ENCODE data around the gene PRR29. TPM values are rescaled to one million over a fixed set of nuclear protein-coding genes. Genes with fewer than 3 reads are reported as not detected.

Gene PRR29
- total RNA-seq, 4 donors from 2014 or later = 1.7 to 5.6 (median 4.2) TPM

GRCh38 chr17:63987221-63988126, 10.7 kb upstream of the PRR29 start:
- TF ChIP-seq POLR2A (IDR thresholded peaks at IDR 0.05) = no peak
- TF ChIP-seq CTCF (IDR thresholded peaks at IDR 0.05) = no peak
- intact Hi-C loops (cut with DNase I) = no loop called here

GRCh38 chr17:63988127-63988478, 10.0 kb upstream of the PRR29 start:
- Histone ChIP-seq H3K36me3 (no peaks in the 10 kb centered on the region), H3K27me3 (no peaks in the 10 kb centered on the region), H3K9me3 (no peaks in the 10 kb centered on the region), H3K27ac (peak overlapping the region; percentile 94 to 96 (median 95)), H3K4me3 (replicated peaks in 1 of 3) (no peak overlapping the region), H3K4me1 (peaks cover 57 to 77% of the 10 kb centered on the region in 2 donors)
- no peak for DNase-seq
- intact Hi-C loops (cut with DNase I) = no loop called here
- TF ChIP-seq POLR2A (IDR thresholded peaks at IDR 0.05) (no peak), CTCF (IDR thresholded peaks at IDR 0.05) (no peak)
- WGBS, 2 donors = 71 to 80% methylated on average over 1 of the region's 5 CpGs

More at GRCh38 chr17:63987221-63988126, 10.7 kb upstream of the PRR29 start:
- 32 to 44% methylated on average over 12 to 16 of the region's 18 CpGs for WGBS, 2 donors
- Histone ChIP-seq H3K27me3 (no peaks in the 10 kb centered on the region), H3K9me3 (no peaks in the 10 kb centered on the region), H3K27ac (peak overlapping the region; percentile 94 to 96 (median 95)), H3K4me1 (peaks cover 57 to 78% of the 10 kb centered on the region in 2 donors), H3K36me3 (no peaks in the 10 kb centered on the region), H3K4me3 (replicated peaks in 1 of 3) (no peak overlapping the region)
- peak; percentile 90 to 91 for DNase-seq

GRCh38 chr17:63988741-63989621, 9.2 kb upstream of the PRR29 start:
- intact Hi-C loops (cut with DNase I) = no loop called here
- H3K9me3 ChIP-seq = no peaks in the 10 kb centered on the region
- 32 to 38% methylated on average over 27 to 28 of the region's 35 CpGs for WGBS, 2 donors
- H3K27me3 ChIP-seq = no peaks in the 10 kb centered on the region
- peaks cover 53 to 72% of the 10 kb centered on the region in 2 donors for H3K4me1 ChIP-seq
- TF ChIP-seq POLR2A (IDR thresholded peaks at IDR 0.05) (no peak), CTCF (IDR thresholded peaks at IDR 0.05) (no peak)
- no peaks in the 10 kb centered on the region for H3K36me3 ChIP-seq
- DNase-seq = peak; percentile 91 to 93
- H3K4me3 ChIP-seq (replicated peaks in 1 of 3) = no peak overlapping the region
- peak overlapping the region; percentile 94 to 96 (median 95) for H3K27ac ChIP-seq

DNA sequence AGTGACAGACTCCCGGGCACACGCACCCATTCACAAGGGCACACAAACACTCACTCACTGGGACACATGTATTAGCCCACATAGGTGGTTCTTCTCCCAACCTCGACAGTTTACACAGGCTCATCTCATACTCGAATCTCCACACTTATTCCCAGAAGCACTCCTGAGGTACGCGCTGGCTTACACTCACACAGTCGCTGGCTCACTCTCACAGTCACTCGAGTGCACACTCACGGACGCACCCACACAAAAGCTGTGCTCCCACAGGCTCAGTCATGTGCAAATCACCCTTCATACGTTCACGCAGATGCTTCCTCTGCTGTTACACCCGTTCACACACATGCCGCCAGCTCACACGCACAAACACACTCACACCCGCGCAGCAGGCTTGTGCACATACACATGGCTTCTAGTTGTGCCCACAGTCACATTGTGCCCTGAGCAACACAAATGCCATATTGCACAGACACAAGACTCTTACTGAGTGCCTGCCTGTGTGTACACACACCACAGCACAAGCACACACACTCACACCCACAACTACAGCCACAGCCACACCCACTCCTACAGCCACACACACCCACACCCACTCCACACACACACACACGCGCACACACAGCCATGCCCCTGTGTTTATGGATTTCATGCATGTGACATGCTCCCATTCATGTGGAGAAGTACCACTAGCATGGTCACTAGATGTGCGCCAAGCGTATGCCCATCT, 8.4 kb upstream of the PRR29 start:
- H3K27me3 ChIP-seq = no peaks in the 10 kb centered on the region
- H3K9me3 ChIP-seq = no peaks in the 10 kb centered on the region
- H3K4me3 ChIP-seq (replicated peaks in 1 of 3) = no peak overlapping the region
- peaks cover 56 to 70% of the 10 kb centered on the region in 2 donors for H3K4me1 ChIP-seq
- TF ChIP-seq POLR2A (IDR thresholded peaks at IDR 0.05) (no peak), CTCF (IDR thresholded peaks at IDR 0.05) (no peak)
- peak overlapping the region; percentile 94 to 96 (median 95) for H3K27ac ChIP-seq
- 60 to 67% methylated on average over 20 to 21 of the region's 21 CpGs for WGBS, 2 donors
- peak; percentile 54 to 55 for DNase-seq
- intact Hi-C loops (cut with DNase I) = no loop called here
- H3K36me3 ChIP-seq = no peaks in the 10 kb centered on the region
